GM21717 (cell line): ENCODE measurements around the gene RXFP4.

ENCODE experiments used
- ATAC-seq: cut with Tn5 transposase; IDR thresholded peaks from one replicate; pipeline ENCODE4 v1.9.1; 2021; ENCODE audit warnings: mild to moderate bottlenecking, moderate library complexity; ENCODE audit not compliant: unreplicated experiment

The RXFP4 gene

DNA sequence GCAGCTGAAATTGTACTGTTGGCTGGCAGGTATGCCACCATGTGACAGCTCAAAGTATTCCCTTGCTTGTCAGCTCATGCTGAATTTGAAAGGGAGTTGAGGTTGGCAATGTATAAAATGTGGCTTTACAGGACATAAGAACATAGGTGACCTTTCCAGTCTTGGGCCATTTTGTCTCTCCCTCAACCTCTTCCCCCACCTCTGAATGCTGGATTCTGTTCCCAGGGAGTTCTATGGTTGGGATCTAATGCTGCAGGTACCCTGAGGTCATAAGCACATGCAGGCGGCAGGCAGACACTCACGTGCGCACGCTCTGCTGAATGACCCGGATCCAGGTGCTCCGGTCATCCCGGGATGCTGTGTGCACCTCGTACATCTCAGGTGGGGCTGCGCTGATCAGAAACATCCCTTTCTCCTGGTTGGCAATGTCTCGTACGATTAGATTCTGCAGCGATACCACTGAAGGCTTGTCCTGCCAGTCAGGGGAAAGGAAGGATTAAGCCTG is 16.0 kb downstream of the RXFP4 start:
- no peak for ATAC-seq

- no peak for ATAC-seq
Measured at GRCh38 chr1:155960081-155960745, 18.8 kb downstream of the RXFP4 start.

- ATAC-seq, result no peak
Measured at GRCh38 chr1:155961937-155962336, 20.5 kb downstream of the RXFP4 start.

GRCh38 chr1:155962599-155963211 is 21.3 kb downstream of the RXFP4 start:
- no peak for ATAC-seq

GRCh38 chr1:155964193-155964592 is 22.8 kb downstream of the RXFP4 start:
- no peak for ATAC-seq

- no peak for ATAC-seq
Measured at GRCh38 chr1:155966135-155966534, 24.7 kb downstream of the RXFP4 start.

GRCh38 chr1:155966750-155967149 is 25.3 kb downstream of the RXFP4 start:
- no peak for ATAC-seq

DNA sequence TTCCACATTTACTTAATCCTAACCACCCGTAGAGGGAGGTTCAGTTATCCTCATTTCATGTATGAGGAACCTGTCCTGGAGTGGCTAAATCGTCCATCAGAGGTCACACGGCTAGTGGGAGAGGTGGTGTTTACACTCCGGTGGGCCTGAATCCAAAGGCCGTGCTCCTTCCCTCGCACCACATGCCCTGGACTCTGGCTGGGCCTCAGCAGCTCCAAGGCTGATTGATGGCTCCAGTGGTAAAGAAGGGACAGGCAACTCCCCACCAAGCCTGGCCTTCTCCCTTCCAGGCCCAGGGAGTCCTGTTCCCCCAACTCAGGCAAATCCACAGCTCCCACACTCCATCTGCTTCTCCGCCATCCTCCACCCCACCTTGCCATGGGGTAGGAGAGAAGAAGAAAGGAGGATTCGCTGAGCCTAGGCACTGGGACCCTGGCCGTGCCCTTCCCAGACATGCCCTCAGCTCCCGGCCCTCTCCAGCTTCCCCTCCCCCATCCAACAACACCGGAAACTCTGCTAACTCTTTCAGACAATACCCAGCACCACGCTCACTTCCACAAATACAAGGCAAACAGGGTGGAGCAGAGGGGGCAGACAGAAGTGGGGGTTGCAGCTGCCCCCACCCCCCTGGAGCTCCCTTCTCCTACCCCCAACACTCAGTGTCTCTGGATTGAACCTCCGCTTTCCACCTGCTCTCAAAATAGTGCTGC is 26.1 kb downstream of the RXFP4 start:
- ATAC-seq, result no peak

- no peak for ATAC-seq
Measured at GRCh38 chr1:155968051-155968400, 26.6 kb downstream of the RXFP4 start.

GRCh38 chr1:155968670-155969069 is 27.2 kb downstream of the RXFP4 start:
- no peak for ATAC-seq

DNA sequence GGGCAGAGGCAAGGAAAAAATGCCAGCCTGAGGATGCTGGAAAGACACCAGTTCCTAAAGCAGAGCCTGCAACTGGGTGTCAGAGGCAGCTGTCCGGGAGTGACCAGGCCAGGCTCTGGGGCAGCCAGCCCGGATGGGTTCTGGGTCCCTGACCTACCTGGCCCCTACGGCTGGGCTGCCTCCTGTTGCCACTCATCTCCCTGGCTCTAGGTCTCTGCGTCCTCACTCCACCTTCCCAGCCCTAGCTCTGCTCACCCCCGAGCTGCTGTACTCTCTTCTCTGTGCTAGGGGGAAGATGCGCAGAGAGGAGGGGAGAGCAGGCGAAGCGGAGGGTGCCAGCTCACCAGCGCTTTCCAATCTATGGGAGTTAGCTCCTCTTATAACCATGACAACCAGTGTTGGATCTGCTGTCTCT is 27.9 kb downstream of the RXFP4 start:
- ATAC-seq, result no peak

GRCh38 chr1:155970531-155971167 is 29.2 kb downstream of the RXFP4 start:
- no peak for ATAC-seq

DNA sequence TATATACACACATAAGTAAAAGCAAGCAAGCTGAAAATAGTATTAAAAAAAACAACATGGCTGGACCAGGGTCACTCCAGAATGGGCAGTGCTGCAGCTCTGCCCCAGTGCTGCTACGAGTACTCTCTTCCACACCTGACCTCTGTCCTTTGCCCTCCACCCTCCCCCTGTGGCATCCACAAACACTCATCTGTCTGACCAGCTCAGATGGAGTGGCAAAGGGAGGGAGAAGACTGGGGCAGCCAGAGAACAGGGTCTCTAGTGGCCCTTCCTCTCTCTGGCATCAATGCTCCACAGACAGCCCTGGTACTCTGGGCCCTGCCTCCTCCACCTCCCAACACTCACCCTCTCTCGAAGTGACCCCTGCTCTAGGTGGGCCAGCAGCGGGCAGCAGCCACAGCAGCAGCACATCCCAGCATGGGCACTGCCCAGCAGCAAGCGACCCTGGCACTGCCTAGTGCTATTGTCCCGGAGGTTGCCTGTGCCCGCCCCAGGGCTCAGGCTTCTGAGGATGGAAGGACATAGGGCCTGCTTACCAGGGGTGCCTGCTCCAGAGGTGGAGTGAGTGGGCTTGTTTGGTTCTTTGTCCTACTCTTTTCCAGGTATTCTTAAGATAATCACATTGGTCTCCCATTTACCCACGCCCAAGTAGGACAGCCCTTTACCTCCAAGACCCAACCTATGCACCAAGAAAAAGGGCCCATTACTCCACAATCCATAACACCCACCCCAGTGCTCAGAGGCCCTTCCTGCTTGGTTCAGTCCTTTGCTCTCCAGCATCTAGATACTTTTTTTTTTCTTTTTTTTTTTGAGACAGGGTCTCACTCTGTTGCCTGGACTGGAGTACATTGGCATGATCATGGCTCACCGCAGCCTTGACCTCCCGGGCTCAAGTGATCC is 30.7 kb downstream of the RXFP4 start:
- no peak for ATAC-seq

DNA sequence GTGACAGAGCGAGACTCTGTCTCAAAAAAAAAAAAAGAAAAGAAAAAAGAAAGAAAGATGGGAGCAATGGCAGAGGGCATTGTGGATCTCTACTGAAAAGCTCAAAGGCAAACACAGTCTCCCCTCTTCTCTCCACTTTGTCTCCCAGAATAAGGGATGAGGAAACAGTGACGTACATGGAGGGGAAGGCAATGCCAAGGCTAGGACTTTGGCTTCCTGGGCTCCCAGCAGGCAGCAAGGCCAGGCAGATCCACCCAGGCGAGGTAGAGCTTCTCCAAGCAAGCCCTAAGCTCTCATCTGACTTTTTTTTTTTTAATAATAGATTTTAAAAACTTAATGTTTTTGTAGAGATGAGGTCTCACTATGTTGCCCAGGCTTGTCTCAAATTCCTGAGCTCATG is 32.3 kb downstream of the RXFP4 start:
- ATAC-seq, result no peak

- ATAC-seq, result no peak
Measured at GRCh38 chr1:155974208-155975115, 33.0 kb downstream of the RXFP4 start.

DNA sequence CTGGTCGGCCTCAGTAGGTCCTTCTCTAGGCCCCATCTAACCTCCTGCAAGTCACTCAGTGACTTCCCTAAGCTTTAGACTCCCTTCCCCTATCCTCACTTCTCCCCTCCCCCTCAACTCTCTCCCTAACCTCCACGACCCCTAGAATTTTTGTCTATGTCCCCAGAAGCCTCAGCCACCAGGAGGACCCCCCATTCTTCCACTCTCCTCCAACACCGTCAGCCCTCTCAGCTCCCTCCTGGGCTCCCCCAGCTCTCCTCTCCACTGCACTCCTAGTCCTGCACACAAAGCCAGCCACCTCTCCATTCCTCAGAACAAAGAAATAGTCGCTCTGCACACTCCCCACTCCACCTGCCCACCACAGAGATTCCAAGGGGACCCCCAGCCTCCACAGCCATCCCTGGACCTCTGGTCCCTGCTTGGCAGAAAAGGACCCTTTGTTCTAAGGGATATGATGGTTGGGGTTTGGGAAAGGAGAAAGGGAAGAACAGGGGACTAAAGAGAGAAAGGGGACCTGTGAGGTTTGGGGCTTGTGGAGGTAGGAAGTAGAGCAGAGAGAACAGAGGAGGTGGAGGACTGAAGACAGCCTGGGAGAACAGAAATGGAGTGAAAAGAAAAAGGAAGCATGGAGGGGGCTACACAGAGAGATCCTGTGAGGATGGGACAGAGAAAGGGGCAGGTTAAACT is 34.1 kb downstream of the RXFP4 start:
- no peak for ATAC-seq

DNA sequence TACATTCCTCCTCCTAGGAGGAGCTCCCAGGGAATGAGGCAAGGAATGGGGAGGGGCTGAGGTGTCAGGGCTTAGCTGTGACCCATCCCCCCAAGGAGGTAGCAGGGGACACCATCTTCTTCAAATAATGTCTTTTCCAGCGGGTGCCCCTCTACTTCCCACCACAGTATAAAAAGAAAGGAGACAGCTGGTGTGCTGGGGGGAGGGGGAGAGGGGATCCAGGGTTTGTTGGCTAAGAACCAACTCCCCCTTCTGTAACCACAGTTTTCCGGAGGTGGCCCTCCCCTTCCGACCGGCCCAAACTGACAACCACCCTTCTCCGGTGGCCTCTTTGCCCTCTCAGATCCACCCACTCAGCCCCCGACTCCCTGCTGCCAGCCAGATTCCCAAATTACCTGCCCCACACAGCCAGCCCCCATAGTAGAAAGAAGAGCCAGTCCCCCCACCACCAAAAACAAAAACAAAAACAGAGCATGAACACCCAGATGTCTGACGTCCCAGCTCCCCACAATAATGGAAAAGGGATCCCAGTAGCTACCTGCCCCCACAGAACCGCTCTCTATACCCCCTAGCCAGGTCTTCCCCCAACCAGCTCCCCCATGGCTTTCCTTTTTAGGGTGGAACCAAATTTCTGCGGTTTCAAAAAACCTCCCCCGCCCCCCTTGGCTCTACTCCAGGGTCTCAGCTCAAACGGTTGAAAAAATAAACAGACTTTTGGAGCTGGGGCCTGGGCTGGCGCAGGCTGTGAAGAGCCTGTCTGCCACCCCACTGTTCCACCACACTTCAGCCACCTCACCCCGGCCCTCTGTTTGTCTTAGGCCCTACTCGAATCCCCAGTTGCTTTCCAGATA is 34.8 kb downstream of the RXFP4 start:
- no peak for ATAC-seq
